ENCODE measurements around the gene GRIA3.

- TF ChIP-seq TAF1 (IDR thresholded peaks at IDR 0.05; ENCODE audit: borderline replicate concordance, low read depth, low read length) (no peak), POLR2A (IDR thresholded peaks at IDR 0.05; ENCODE audit: low read depth, low read length) (no peak)
These were observed 35.8 kb downstream of the GRIA3 start for GRCh38 chrX:123219916-123220315.

All from GM12892 (cell line).